ENCODE results near the gene CAMTA1. TPM values are rescaled to one million over a fixed set of nuclear protein-coding genes. Genes with fewer than 3 reads are reported as not detected.

CAMTA1 gene
- total RNA-seq, 1 donor from 2014 or later = 127 TPM

DNA sequence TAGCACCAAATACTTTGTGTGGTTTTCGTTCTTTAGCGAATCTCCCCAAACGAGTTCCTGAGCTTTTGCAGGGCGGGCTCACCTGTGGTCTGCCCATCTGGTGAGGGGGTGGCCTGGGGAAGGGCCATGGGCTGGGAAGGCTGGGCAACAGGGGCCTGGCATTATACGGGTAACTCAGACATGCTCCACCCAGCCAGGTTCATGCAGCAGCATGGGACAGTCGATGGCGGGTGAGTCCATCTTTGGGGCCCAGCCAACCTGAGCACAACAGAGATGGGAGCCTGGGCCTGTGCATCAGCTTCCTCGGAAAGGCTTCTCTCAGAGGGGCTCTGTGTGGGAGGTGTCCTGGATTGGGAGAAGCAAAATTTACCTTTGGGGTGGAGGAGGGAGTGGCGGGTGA, 302.6 kb downstream of the CAMTA1 start:
- no peak for DNase-seq (ENCODE audit: low spot score in 2 of 2)
- no peak for FAIRE-seq

DNA sequence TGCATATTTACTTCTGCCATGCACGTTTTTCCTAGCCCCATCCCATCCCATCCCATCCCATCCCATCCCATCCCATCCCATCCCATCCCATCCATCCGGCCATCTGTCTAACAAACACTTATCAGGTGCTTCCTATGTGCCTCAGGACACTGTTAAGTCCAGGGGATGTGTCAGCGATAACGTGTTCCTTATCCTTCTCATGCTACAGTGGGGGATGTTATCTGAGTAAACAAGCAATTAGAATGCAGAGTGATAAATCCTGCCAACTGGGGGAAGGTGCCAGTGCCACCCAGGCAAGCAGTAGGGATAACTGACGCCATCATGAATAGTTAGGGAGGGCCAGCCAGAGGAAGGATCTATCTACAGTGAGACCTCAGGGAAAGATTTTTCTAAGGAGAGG, 304.2 kb downstream of the CAMTA1 start:
- FAIRE-seq (no peak), DNase-seq (ENCODE audit: low spot score in 2 of 2) (no peak)

GRCh38 chr1:7093297-7093696, 308.0 kb downstream of the CAMTA1 start:
- FAIRE-seq (no peak), DNase-seq (ENCODE audit: low spot score in 2 of 2) (no peak)

DNA sequence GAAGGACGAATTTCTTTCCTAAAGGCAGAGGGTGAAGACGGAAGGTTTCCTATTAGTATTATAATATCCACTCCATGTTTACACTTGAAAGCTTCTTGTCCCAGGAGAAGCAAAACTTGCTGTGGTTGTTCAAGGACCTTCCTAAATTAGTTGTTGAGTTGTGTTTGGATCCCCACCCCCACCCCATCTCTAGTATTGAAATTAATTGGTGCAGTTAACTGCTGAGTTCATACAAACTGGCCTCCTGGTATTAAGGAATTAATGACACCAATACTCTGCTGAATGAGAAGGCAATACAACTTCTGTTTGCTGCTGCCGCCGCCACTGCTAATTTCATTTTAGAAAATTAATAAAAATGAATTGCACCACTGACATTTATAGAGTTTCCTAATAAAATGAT, 308.8 kb downstream of the CAMTA1 start:
- DNase-seq (ENCODE audit: low spot score in 2 of 2) (no peak), FAIRE-seq (no peak)

GRCh38 chr1:7094509-7094908, 309.3 kb downstream of the CAMTA1 start:
- FAIRE-seq (no peak), DNase-seq (ENCODE audit: low spot score in 2 of 2) (no peak)

DNA sequence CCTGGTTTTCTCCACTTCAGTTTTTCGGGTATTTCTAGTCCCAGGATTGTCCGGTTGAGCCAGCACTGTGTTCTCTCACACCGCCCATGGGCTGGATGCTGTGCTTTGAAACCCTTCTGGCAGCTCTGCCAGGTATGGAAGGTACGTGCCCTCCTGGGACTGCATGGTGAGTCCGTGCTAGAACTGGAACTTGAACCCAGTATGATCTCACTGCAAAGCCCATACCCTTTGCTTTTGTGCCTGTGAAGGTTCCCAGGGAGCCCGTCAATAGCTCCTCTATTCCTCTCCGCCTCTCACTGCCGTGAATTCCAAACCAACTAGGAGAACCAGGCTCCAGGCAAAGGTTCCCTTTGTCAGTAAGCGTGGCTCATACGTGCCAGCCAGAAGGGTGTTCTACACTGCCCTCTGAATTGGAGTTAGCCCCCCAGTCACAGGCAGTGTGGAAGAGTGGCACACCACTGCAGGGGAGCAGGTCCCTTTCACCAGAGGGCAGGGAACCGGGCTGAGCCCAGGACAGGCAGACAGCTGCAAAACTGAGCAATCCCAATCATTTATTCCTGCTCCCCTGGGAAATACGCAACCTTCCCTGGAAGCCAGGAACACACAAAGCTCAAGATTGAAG, 310.2 kb downstream of the CAMTA1 start:
- FAIRE-seq = no peak
- DNase-seq (ENCODE audit: low spot score in 2 of 2) = no peak

GRCh38 chr1:7097938-7098592, 312.8 kb downstream of the CAMTA1 start:
- DNase-seq (ENCODE audit: low spot score in 2 of 2) (no peak), FAIRE-seq (no peak)

DNA sequence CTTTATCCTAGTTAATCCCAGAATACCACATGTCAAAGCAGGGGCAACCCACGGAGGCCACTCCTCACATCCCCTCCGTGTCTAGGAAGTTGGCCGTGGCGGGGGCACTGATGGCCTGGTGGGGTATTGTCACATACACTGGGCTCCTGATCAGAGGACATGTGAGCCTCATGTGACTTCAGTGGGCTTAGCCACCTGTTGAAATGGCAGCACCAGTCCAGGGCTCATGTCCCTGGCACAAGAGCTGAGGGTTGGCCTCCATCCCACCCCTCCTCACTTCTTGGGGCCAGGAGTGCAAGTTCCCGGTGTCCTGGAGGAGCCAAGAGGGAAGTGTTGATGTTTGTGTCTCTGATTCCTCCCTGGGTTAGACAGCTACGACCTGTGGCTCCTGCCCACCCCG, 313.4 kb downstream of the CAMTA1 start:
- FAIRE-seq = no peak
- no peak for DNase-seq (ENCODE audit: low spot score in 2 of 2)

- DNase-seq (ENCODE audit: low spot score in 2 of 2) (no peak), FAIRE-seq (no peak)
These were observed 315.2 kb downstream of the CAMTA1 start for GRCh38 chr1:7100479-7100878.

DNA sequence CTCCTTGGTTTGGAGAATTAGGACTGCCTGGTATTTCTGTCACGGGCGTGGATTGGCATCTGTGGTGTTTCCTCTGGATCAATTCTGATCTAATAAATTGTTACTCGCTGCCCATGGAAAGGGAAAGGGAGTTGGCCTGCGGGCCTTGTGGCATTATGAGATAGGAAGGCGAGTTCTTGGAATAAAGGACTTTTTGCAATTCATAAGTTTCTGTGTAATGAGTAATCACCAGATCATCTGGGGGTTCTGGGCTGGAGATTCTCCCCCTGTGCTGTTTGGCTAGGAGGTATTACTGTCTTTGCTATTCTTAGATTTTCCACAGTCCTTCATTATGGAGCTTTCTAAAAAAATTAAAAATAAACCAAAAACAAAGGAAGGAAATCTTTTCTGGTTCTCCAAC, 315.9 kb downstream of the CAMTA1 start:
- DNase-seq (ENCODE audit: low spot score in 2 of 2) = no peak
- FAIRE-seq = no peak

DNA sequence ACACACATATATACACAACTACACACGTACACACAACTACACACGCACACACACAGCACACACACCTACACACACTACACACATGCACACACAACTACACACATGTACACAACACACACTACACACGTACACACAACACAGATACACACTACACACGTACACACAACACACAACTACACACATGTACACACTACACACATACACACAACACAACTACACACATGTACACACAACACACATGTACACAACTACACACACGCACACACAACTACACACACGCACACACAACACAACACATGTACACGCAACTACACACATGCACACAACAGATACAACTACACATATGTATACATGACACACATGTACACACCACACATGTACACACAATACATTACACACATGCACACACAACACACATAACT, 318.1 kb downstream of the CAMTA1 start:
- DNase-seq (ENCODE audit: low spot score in 2 of 2) (no peak), FAIRE-seq (no peak)

- FAIRE-seq = no peak
- DNase-seq (ENCODE audit: low spot score in 2 of 2) = no peak
These were observed 318.6 kb downstream of the CAMTA1 start for GRCh38 chr1:7103874-7104273.

- FAIRE-seq = no peak
- no peak for DNase-seq (ENCODE audit: low spot score in 2 of 2)
These were observed 319.1 kb downstream of the CAMTA1 start for GRCh38 chr1:7104339-7104738.

DNA sequence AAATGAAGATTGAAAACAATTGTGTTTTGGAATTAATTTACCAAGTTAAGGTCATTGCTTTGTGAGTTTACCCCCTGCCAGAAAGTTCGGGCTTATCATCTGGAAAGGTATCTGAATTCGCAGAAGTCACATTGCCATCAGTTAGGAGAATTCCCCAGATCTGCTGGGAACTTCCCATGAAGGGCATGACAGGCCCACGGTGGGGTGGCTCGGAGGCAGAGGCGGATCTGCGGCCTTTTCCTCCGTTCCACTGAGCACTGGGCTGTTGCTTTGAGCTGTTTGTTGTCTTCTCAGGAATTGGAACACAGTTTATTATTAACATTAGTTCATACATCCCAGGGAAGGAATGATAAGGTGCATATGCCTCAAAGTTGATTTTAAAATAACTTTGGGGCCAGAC, 320.0 kb downstream of the CAMTA1 start:
- DNase-seq (ENCODE audit: low spot score in 2 of 2) (no peak), FAIRE-seq (no peak)

DNA sequence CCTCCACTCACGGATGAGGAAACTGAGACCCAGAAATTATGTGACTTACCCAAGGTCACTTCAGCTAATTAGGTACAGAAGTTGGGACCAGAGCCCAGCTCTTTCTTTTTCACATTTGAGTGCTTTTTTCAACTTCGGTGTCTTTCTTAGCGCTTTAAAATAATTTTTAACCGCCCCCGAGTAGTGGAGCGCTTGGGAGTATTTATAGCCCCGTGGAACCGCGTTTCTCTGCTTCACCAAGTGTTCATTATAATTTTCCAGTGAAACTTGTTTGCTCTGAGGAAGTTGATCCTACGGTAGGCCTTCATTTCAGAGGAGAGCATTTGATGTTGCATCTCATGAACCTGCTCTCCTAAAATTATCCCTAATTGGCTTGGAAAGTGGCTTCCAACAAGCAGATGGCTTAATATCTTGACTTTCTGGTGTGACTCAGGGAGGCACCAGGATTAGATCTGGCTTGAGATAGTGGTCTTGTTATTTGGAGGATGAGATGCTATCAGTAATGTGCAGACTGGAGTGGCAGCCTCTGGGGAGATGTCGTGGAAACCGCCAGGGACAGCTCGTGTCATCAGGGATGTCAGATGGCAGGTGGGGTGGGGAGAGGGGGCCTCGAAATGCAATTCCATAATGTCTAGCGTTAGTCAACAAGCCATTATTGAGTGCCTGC, 321.3 kb downstream of the CAMTA1 start:
- FAIRE-seq (no peak), DNase-seq (ENCODE audit: low spot score in 2 of 2) (no peak)

- FAIRE-seq (no peak), DNase-seq (ENCODE audit: low spot score in 2 of 2) (no peak)
These were observed 322.0 kb downstream of the CAMTA1 start for GRCh38 chr1:7107109-7107830.

- DNase-seq (ENCODE audit: low spot score in 2 of 2) = no peak
These were observed 323.0 kb downstream of the CAMTA1 start for GRCh38 chr1:7108251-7108650.

GRCh38 chr1:7109901-7110300, 324.6 kb downstream of the CAMTA1 start:
- FAIRE-seq = no peak

More at GRCh38 chr1:7108251-7108650, 323.0 kb downstream of the CAMTA1 start:
- no peak for FAIRE-seq

GRCh38 chr1:7110321-7110720, 325.1 kb downstream of the CAMTA1 start:
- FAIRE-seq (no peak), DNase-seq (ENCODE audit: low spot score in 2 of 2) (peak in 1 of 2 donors; percentile 35)

More at GRCh38 chr1:7109901-7110300, 324.6 kb downstream of the CAMTA1 start:
- no peak for DNase-seq (ENCODE audit: low spot score in 2 of 2)

DNA sequence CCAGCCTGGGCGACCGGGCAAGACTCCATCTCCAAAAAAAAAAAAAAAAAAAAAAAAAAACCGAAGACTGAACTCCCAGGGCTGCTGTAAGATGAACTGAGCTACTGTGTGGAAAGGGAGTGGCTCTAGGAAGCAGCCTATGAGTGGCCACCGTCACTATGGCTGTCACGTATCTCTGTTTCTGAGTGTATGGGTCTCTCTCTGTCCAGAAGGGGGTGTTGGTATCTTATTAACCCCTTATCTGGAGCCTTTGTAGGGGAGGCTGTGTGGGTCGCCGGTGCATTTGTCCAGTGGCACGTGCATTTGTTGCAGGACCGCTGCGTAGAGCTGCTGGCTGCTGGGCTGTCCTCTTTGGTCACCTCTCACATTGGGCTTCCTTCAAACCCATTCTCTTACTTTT, 326.6 kb downstream of the CAMTA1 start:
- FAIRE-seq = no peak
- no peak for DNase-seq (ENCODE audit: low spot score in 2 of 2)

- DNase-seq (ENCODE audit: low spot score in 2 of 2) (no peak), FAIRE-seq (no peak)
These were observed 327.9 kb downstream of the CAMTA1 start for GRCh38 chr1:7113136-7113535.
